GM18502 (cell line): ENCODE data around the gene ATP11A.

Source experiments
- ATAC-seq: cut with Tn5 transposase; IDR thresholded peaks from one replicate; pipeline ENCODE4 v1.9.1; 2021; ENCODE audit warnings: mild to moderate bottlenecking; ENCODE audit not compliant: unreplicated experiment, poor library complexity

The ATP11A gene

GRCh38 chr13:112808377-112809140 is 118.7 kb downstream of the ATP11A start:
- ATAC-seq, result no peak

DNA sequence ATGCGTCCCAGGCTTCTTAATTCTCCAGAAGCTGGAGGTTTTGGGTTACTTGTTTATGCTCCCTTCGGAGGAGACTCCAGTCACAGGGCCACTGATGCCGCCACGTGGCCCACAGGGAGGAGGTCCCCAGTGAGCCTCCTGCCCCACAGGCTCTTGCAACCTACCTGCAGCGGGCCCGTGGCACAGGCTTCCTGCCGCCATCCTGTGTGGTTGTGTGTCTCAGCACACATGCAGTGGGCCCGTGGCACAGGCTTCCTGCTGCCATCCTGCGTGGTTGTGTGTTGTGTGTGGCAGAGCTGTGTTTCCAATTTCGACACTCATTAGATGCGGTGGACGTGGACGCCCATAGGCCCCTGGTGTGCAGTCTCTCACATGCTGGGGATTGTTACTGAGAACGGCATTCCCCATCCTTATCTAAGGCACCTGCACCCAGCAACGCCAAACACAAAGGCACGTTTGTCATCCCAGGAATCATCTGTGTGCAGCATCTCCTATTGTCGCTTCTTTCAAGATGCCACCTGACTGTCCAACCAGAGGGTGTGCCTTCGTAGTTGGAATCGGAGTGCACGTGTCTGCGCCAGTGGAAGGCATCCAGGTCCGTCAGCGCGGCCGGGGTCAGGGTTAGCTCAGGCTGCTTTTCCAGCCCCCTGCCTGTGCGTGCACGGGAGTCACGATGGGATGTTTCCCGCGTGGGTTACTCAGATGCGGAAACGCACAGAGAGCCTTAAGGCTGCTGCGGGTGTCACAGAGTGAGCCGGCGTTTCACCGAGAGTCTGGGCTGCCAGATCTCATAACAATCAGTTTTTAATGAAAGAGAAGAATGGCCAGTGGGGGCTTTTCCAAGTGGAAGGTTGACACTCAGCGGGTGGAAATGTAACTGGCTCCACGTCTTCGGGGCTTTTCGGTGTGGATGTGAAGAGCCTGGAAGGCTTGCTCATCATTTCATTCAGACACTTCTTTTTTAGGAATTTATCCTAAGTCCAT is 119.8 kb downstream of the ATP11A start:
- ATAC-seq, result no peak

DNA sequence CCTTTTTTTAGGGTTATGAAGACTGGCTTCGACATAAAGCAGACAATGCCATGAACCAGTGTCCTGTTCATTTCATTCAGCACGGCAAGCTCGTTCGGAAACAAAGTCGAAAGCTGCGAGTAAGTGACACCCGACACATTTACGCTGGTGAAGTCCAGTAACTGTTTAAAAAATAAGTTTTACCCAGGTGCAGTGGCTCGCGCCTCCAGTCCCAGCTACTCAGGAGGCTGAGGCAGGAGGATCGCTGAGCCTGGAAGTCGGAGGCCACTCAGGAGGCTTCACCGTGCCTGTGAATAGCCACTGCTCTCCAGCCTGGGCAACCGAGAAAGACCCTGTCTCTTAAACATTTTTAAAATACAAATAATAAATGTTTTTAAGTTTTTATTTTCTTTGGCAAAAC is 120.8 kb downstream of the ATP11A start:
- ATAC-seq, result no peak

DNA sequence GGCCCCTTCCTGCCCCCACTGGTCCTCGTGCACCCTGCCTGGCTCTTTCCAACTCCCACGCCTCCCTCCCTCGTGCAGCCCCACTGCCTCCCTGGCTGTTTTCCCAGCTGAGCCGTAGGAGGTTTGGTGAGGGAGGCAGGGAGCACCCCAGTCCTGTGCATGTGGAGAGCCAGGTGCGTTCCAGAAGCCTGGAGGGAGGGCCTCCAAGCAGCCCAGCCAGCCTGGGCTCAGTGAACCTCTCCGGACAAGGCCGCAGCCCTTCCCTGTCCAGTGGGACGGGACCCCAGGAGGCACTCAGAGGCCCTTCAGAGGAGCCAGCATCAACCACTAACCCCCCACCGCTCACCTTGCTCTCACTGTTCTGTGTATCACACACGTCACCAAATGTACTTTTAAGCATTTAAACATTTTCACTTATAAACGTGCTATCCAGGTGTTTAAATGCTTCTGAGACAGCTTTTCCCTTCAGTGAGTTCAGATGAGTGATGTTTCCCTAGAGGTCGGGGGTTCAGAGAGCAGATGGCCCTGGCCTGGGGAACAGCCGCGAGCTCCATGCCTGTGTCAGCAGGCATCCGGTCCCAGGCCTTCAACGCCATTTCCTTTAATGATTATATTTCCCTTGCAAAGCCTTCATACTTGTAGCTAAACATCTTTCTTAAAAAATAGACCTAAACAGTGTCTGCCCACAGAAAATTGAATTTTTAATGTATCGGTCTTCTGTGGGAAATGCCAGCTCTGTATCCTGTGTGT is 122.6 kb downstream of the ATP11A start:
- no peak for ATAC-seq

GRCh38 chr13:112813552-112813951 is 123.7 kb downstream of the ATP11A start:
- no peak for ATAC-seq

DNA sequence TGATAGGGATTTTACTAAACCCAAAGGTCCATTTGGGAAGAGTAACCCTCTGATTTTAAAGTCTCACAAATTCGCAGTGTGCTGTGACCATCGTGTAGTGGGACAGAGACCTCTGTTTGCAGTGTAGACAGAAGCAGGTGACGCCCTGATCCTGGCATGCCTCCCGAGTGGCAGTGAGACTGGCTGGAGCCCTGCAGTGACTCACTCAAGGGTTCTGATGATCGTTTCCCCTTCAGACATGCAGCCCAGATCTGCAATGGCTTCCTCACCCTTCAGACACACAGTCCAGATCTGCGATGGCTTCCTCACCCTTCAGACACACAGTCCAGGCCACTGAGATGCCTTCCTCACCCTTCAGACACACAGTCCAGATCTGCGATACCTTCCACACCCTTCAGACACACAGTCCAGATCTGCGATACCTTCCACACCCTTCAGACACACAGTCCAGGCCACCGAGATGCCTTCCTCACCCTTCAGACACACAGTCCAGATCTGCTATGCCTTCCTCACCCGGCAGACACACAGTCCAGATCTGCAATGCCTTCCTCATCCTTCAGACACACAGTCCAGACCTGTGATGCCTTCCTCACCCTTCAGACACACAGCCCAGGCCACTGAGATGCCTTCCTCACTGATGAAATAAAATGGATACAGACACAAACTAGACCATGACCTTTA is 125.2 kb downstream of the ATP11A start:
- no peak for ATAC-seq

DNA sequence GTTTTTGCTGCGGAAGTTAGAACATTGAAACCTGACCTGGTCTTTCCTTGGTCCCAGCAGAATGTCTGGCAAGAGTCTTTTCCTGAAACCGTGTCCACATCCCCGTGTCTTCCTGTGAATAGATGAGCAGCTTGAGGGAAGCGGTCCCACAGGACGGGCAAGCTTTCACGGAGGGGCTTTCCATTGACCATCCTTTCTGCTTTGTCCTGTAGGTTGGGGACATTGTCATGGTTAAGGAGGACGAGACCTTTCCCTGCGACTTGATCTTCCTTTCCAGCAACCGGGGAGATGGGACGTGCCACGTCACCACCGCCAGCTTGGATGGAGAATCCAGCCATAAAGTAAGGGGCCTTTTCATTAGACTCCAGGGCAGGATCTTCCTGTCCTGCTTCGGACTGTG is 126.0 kb downstream of the ATP11A start:
- no peak for ATAC-seq

DNA sequence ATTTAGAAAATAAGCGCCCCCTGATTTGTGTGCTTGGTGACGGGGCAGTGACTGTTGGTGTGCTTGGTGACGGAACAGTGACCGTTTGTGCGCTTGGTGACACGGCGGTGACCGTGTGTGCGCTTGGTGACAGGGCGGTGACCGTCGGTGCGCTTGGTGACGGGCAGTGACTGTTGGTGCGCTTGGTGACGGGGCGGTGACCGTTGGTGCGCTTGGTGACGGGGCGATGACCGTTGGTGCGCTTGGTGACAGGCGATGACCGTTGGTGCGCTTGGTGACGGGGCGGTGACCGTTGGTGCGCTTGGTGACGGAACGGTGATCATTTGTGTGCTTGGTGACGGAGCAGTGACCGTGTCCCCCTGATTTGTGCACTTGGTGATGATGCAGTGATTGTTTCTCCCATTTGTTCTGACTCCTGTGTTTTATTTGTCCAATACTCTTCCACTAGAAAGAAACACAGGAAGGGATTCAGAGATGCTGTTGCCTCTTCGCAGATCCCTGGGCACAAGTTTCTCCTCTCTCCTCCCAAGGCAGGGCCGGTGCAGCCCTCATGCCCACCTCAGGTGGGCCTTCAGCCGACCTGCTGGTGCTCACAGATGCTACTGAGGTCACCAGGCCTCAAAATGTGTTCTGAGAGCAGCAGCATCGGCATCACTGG is 128.3 kb downstream of the ATP11A start:
- ATAC-seq, result no peak

DNA sequence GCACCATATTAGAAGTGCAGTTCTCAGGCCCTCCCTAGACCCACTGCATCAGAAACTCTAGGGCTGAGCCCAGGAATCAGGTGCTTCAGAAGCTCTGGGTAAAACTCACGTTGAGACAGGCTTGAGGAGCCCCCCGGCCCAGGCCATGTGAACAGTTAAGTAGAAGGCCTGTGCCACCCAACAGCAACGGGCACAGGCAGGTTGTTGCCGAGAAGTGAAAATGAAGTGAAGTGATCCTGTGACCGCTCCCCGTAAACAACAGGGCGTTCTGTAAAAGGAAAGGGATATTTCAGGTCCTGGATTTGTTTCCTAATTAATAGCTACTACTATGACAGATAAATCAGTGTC is 128.8 kb downstream of the ATP11A start:
- no peak for ATAC-seq

- no peak for ATAC-seq
These were observed 129.3 kb downstream of the ATP11A start for GRCh38 chr13:112819111-112819510.

DNA sequence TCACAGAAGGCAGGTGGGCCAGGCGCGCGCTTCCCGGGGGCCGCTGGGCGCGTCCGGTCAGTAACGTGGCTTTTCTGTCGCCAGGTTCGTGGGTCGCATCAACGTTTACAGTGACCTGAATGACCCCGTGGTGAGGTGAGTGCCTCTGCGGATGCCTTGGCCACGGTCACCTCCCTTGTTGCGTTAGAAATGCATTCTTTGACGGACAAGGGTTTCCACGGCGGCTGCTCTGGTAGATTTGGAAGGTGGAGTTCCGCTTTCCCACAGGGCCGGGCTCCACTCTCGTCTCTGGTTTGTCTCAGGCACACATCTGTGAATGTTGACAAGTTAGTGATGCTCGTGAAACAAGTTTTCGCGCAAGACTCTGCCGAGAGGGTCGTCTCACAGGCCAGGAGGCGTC is 130.0 kb downstream of the ATP11A start:
- no peak for ATAC-seq

- no peak for ATAC-seq
These were observed 130.5 kb downstream of the ATP11A start for GRCh38 chr13:112820318-112820717.

DNA sequence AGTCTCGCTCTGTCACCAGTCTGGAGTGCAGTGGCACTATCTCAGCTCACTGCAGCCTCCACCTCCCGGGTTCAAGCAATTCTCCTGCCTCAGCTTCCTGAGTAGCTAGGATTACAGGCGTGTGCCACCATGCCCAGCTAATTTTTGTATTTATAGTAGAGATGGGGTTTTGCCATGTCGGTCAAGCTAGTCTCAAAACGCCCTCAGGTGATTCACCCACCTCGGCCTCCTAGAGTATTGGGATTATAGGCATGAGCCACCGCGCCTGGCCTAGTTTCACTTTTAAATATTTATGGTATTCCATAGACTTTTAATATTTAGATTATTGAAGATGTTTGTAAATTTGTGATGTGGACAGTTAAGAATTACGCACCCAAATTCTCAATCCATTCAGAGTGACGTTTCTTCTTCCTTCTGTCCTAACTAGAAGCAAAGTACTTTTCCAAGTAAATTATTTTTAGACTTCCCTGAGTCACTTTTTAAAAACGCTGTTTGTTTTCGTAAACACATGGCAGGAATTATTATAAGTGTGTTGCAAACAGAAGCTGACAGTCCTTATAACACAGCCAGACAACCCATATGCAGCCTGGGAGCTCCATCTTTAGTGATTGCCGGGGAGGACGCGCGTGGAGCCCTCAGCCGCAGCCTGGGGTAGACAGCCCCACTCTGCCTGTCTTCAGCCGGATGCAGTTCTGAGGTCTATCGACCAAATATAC is 131.7 kb downstream of the ATP11A start:
- no peak for ATAC-seq

GRCh38 chr13:112822851-112823250 is 133.0 kb downstream of the ATP11A start:
- ATAC-seq, result no peak

DNA sequence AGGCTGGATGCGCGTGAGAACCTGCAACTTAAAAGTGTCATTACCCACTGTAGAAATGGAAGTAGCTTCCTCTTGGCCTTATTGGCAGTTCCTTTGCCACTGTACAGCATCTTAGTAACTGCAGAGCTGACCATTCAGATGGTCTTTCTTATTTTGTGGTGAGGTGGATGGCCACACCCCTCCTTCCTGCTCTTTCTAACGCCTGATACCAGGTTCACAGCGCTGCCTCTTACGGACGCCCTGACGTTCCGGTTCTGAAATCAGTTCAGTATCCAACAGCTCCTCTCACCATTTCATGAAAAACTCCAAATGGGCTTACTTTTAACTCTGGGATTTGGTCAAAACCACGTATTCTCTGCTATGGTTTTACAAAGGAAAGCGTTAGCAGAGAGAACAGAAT is 134.6 kb downstream of the ATP11A start:
- no peak for ATAC-seq

DNA sequence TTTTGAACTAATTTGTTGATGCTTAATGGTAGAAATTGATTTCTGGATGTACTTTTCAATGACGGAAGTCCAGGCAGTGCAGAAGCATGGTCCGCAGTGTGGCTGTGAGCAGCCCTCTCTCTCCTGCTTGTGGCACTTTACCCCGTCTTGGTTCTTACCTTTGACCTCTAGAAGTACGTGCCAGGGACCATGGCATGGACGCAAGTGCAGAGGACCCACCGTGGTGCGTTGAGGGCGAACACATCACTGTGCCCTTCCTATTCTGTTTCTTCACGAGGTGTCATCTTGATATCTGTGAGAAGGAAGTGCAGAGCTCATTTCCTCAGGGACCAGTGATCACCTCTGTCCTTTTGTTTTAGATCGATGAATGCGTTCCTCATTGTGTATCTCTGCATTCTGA is 135.2 kb downstream of the ATP11A start:
- ATAC-seq, result no peak

DNA sequence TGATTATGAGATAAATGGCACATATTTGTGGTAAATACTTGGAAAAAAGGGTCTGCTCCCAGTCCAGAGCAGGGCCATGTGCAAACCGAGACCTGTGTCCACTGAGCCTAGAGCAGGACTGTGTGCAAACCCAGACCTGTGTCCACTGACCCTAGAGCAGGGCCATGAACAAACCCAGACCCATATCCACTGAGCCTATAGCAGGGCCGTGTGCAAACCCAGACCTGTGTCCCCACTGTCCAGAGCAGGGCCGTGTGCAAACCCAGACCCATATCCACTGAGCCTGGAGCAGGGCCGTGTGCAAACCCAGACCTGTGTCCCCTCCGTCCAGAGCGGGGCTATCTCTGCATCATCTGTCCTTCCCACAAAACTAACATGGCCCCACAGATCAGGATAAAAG is 136.0 kb downstream of the ATP11A start:
- ATAC-seq, result no peak

DNA sequence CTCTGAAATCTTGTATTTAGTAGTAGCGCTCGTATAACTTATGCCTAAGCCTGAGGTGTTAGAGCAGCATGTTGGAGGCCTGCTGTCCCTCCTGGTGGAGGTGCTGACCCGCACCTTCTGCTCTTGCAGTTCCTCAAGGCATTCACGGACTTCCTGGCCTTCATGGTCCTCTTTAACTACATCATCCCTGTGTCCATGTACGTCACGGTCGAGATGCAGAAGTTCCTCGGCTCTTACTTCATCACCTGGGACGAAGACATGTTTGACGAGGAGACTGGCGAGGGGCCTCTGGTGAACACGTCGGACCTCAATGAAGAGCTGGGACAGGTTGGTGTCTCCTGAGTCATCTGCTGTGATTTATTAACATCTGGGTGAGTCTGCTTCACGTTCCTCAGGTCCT is 136.7 kb downstream of the ATP11A start:
- ATAC-seq, result no peak

DNA sequence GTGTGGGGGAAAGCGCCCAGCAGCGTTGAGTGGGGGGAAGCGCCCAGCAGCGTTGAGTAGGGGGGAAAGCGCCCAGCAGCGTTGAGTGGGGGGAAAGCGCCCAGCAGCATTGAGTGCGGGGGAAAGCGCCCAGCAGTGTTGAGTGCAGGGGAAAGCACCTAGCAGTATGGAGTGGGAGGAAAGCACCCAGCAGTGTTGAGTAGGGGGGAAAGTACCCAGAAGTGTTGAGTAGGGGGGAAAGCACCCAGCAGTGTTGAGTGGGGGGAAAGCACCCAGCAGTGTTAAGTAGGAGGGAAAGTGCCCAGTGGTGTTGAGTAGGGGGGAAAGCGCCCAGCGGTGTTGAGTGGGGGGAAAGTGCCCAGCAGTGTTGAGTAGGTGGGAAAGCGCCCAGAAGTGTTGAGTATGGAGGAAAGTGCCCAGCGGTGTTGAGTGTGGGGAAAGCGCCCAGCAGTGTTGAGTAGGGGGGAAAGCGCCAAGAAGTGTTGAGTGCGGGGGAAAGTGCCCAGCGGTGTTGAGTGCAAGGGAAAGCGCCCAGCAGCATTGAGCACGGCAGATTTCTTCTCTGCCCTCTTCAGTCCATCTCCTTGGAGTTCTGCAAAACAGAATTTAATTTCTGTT is 138.4 kb downstream of the ATP11A start:
- ATAC-seq, result no peak
